ENCODE data around the gene RANBP9.
A peak's percentile ranks its signal among the peaks of the same experiment; 100 is the strongest.

Gene RANBP9

GRCh38 chr6:13629459-13630116 lies 82.0 kb downstream of the RANBP9 start:
- H3K27me3 ChIP-seq (ENCODE audit: control insufficient read depth in 3 of 3, insufficient read depth in 3 of 3, low read depth in 1 of 3, low read length in 3 of 3), result no peaks in the 10 kb centered on the region
- no peak overlapping the region for H4K91ac ChIP-seq (ENCODE audit: low read depth, low read length, poor library complexity)
- no peaks in the 10 kb centered on the region for H3K79me1 ChIP-seq (ENCODE audit: low read depth, low read length)
- no peaks in the 10 kb centered on the region for H3K9me3 ChIP-seq (replicated peaks in 1 of 2; ENCODE audit: control insufficient read depth in 2 of 2, insufficient read depth in 1 of 2, low read depth in 1 of 2, low read length in 2 of 2)
- H2AFZ ChIP-seq (ENCODE audit: low read length), result no peak overlapping the region
- DNase-seq (ENCODE audit: low spot score), result no peak
- WGBS, 2 donors (ENCODE audit: extremely low coverage in 2 of 2, insufficient read length in 2 of 2, insufficient replicate concordance in 1 of 2), result no CpG with 5 or more reads among the region's 4 CpGs
- H3K4me1 ChIP-seq (ENCODE audit: control insufficient read depth in 2 of 2, insufficient read depth in 1 of 2, low read depth in 1 of 2, low read length in 2 of 2), result peaks cover 0 to 5% of the 10 kb centered on the region in 2 donors
- no peak overlapping the region for H3K4me2 ChIP-seq (ENCODE audit: insufficient read depth, low read length, poor library complexity, severe bottlenecking)
- H2AK5ac ChIP-seq (ENCODE audit: low read depth, low read length), result no peak overlapping the region
- no peak overlapping the region for H3K4ac ChIP-seq (ENCODE audit: low read length)
- H4K8ac ChIP-seq (ENCODE audit: low read depth, low read length), result no peak overlapping the region
- no peak overlapping the region for H3K4me3 ChIP-seq (ENCODE audit: low read length in 2 of 2)
- no peak overlapping the region for H3K9ac ChIP-seq (ENCODE audit: low read depth, low read length, poor library complexity)
- no peak overlapping the region for H3K14ac ChIP-seq (ENCODE audit: low read length)
- no peak overlapping the region for H3K18ac ChIP-seq (ENCODE audit: low read length)
- no peak overlapping the region for H2BK120ac ChIP-seq (ENCODE audit: low read depth, low read length)
- peaks cover 6 to 94% of the 10 kb centered on the region in 2 donors for H3K36me3 ChIP-seq (replicated peaks in 1 of 2; ENCODE audit: control insufficient read depth in 2 of 2, insufficient read depth in 2 of 2, low read length in 2 of 2)
- H3K27ac ChIP-seq (replicated peaks; ENCODE audit: low read length), result no peak overlapping the region
- no peak overlapping the region for H2BK15ac ChIP-seq (ENCODE audit: low read length)
- H3K23ac ChIP-seq (ENCODE audit: low read depth, low read length, poor library complexity), result no peak overlapping the region
- no peak overlapping the region for H2BK5ac ChIP-seq (ENCODE audit: low read length)
- H2BK12ac ChIP-seq (ENCODE audit: low read length), result no peak overlapping the region

DNA sequence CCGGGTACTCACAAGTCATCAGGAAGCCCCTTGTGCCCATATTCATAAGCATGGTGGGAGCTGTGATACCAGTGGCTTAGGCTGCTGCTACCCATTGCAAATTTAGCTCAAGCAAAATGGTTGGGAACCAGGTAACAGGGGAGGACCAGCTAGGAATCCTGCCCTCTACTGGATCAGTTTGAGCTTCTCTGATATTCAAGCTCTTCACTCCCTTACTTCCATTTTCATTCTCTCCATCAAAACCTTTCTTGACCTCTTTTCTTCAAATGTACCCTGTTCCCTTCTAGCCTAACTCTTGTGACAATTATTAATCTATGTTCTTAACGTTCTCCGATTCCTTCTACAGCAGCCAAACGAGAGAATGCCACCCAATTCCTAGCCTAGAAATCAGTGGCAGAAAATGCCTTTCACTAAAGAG lies 86.8 kb downstream of the RANBP9 start:
- Histone ChIP-seq H3K79me1 (ENCODE audit: low read depth, low read length) (no peaks in the 10 kb centered on the region), H2BK120ac (ENCODE audit: low read depth, low read length) (no peak overlapping the region), H3K23ac (ENCODE audit: low read depth, low read length, poor library complexity) (no peak overlapping the region), H3K9me3 (replicated peaks in 1 of 2; ENCODE audit: control insufficient read depth in 2 of 2, insufficient read depth in 1 of 2, low read depth in 1 of 2, low read length in 2 of 2) (no peaks in the 10 kb centered on the region), H3K4me2 (ENCODE audit: insufficient read depth, low read length, poor library complexity, severe bottlenecking) (no peak overlapping the region), H3K4ac (ENCODE audit: low read length) (no peak overlapping the region), H2BK12ac (ENCODE audit: low read length) (no peak overlapping the region), H2BK5ac (ENCODE audit: low read length) (no peak overlapping the region), H2BK15ac (ENCODE audit: low read length) (no peak overlapping the region), H4K8ac (ENCODE audit: low read depth, low read length) (no peak overlapping the region), H3K27ac (replicated peaks; ENCODE audit: low read length) (no peak overlapping the region), H3K18ac (ENCODE audit: low read length) (no peak overlapping the region), H3K14ac (ENCODE audit: low read length) (no peak overlapping the region), H3K4me1 (ENCODE audit: control insufficient read depth in 2 of 2, insufficient read depth in 1 of 2, low read depth in 1 of 2, low read length in 2 of 2) (peaks cover 0 to 5% of the 10 kb centered on the region in 2 donors), H3K9ac (ENCODE audit: low read depth, low read length, poor library complexity) (no peak overlapping the region), H3K36me3 (replicated peaks in 1 of 2; ENCODE audit: control insufficient read depth in 2 of 2, insufficient read depth in 2 of 2, low read length in 2 of 2) (peaks cover 10 to 98% of the 10 kb centered on the region in 2 donors), H3K4me3 (ENCODE audit: low read length in 2 of 2) (no peak overlapping the region), H2AFZ (ENCODE audit: low read length) (no peak overlapping the region), H2AK5ac (ENCODE audit: low read depth, low read length) (no peak overlapping the region), H4K91ac (ENCODE audit: low read depth, low read length, poor library complexity) (no peak overlapping the region), H3K27me3 (ENCODE audit: control insufficient read depth in 3 of 3, insufficient read depth in 3 of 3, low read depth in 1 of 3, low read length in 3 of 3) (no peaks in the 10 kb centered on the region)
- no peak for DNase-seq (ENCODE audit: low spot score)
- no CpG with 5 or more reads among the region's 4 CpGs for WGBS, 2 donors (ENCODE audit: extremely low coverage in 2 of 2, insufficient read length in 2 of 2, insufficient replicate concordance in 1 of 2)

DNA sequence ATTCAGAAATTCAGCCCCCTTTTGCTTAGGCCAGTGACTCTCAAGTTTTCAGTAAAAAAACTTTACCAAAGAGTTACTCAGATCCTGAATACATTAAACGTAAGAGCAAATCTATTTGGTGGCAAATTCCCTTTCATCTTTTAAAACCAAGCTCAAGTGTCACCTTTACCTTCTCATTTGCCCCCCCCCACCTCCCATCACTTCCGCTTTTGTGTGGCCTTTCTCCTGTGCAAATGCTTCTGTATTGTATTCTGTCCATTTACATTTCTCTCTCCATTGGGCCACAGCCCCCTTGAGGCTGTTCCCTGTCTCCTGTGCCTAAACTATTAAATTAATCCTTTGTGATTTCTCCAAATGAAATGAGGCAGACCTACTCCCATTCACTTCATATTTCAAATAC lies 94.6 kb downstream of the RANBP9 start:
- no peak overlapping the region for H3K23ac ChIP-seq (ENCODE audit: low read depth, low read length, poor library complexity)
- no peak overlapping the region for H2BK5ac ChIP-seq (ENCODE audit: low read length)
- no peaks in the 10 kb centered on the region for H3K9me3 ChIP-seq (replicated peaks in 1 of 2; ENCODE audit: control insufficient read depth in 2 of 2, insufficient read depth in 1 of 2, low read depth in 1 of 2, low read length in 2 of 2)
- no peak overlapping the region for H3K4me3 ChIP-seq (ENCODE audit: low read length in 2 of 2)
- peaks cover 3% of the 10 kb centered on the region for H3K79me1 ChIP-seq (ENCODE audit: low read depth, low read length)
- no peak overlapping the region for H4K8ac ChIP-seq (ENCODE audit: low read depth, low read length)
- no peak for DNase-seq (ENCODE audit: low spot score)
- H2BK12ac ChIP-seq (ENCODE audit: low read length), result no peak overlapping the region
- no peak overlapping the region for H3K27ac ChIP-seq (replicated peaks; ENCODE audit: low read length)
- no peaks in the 10 kb centered on the region for H3K27me3 ChIP-seq (ENCODE audit: control insufficient read depth in 3 of 3, insufficient read depth in 3 of 3, low read depth in 1 of 3, low read length in 3 of 3)
- H3K14ac ChIP-seq (ENCODE audit: low read length), result no peak overlapping the region
- H2AK5ac ChIP-seq (ENCODE audit: low read depth, low read length), result no peak overlapping the region
- no CpG with 5 or more reads among the region's 2 CpGs for WGBS, 2 donors (ENCODE audit: extremely low coverage in 2 of 2, insufficient read length in 2 of 2, insufficient replicate concordance in 1 of 2)
- H3K36me3 ChIP-seq (replicated peaks in 1 of 2; ENCODE audit: control insufficient read depth in 2 of 2, insufficient read depth in 2 of 2, low read length in 2 of 2), result peaks cover 23 to 65% of the 10 kb centered on the region in 2 donors
- no peak overlapping the region for H2BK120ac ChIP-seq (ENCODE audit: low read depth, low read length)
- H3K4me1 ChIP-seq (ENCODE audit: control insufficient read depth in 2 of 2, insufficient read depth in 1 of 2, low read depth in 1 of 2, low read length in 2 of 2), result peaks cover 8 to 12% of the 10 kb centered on the region in 2 donors
- H3K4ac ChIP-seq (ENCODE audit: low read length), result no peak overlapping the region
- H4K91ac ChIP-seq (ENCODE audit: low read depth, low read length, poor library complexity), result no peak overlapping the region
- no peak overlapping the region for H3K9ac ChIP-seq (ENCODE audit: low read depth, low read length, poor library complexity)
- H3K4me2 ChIP-seq (ENCODE audit: insufficient read depth, low read length, poor library complexity, severe bottlenecking), result no peak overlapping the region
- no peak overlapping the region for H3K18ac ChIP-seq (ENCODE audit: low read length)
- no peak overlapping the region for H2BK15ac ChIP-seq (ENCODE audit: low read length)
- no peak overlapping the region for H2AFZ ChIP-seq (ENCODE audit: low read length)

DNA sequence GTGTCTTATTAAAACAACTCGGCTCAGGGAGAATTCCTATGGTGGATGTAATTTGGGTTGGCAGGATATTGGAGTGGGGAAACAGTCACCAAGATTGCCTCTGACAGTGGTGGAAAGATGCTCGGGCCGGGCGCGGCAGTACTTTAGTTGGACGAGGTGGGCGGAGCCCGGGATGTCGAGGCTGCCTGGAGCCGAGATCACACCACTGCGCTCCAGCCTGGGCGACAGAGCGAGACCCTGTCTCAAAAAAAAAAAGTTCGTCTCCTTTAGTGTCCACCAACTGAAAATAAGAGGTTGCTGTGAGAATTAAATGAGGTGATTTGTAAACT lies 95.9 kb downstream of the RANBP9 start:
- H2BK12ac ChIP-seq (ENCODE audit: low read length), result no peak overlapping the region
- peak overlapping the region; percentile 94 to 96 for H3K4me3 ChIP-seq (ENCODE audit: low read length in 2 of 2)
- peaks cover 3% of the 10 kb centered on the region for H3K79me1 ChIP-seq (ENCODE audit: low read depth, low read length)
- peak overlapping the region; percentile 93 for H3K18ac ChIP-seq (ENCODE audit: low read length)
- no peak overlapping the region for H3K27ac ChIP-seq (replicated peaks; ENCODE audit: low read length)
- no peak overlapping the region for H3K14ac ChIP-seq (ENCODE audit: low read length)
- H4K8ac ChIP-seq (ENCODE audit: low read depth, low read length), result peak overlapping the region; percentile 70
- H3K36me3 ChIP-seq (replicated peaks in 1 of 2; ENCODE audit: control insufficient read depth in 2 of 2, insufficient read depth in 2 of 2, low read length in 2 of 2), result peaks cover 20 to 52% of the 10 kb centered on the region in 2 donors
- no peak overlapping the region for H2BK120ac ChIP-seq (ENCODE audit: low read depth, low read length)
- no CpG with 5 or more reads among the region's 14 CpGs for WGBS, 2 donors (ENCODE audit: extremely low coverage in 2 of 2, insufficient read length in 2 of 2, insufficient replicate concordance in 1 of 2)
- peak overlapping the region; percentile 54 for H3K4me2 ChIP-seq (ENCODE audit: insufficient read depth, low read length, poor library complexity, severe bottlenecking)
- no peaks in the 10 kb centered on the region for H3K9me3 ChIP-seq (replicated peaks in 1 of 2; ENCODE audit: control insufficient read depth in 2 of 2, insufficient read depth in 1 of 2, low read depth in 1 of 2, low read length in 2 of 2)
- H3K9ac ChIP-seq (ENCODE audit: low read depth, low read length, poor library complexity), result no peak overlapping the region
- H4K91ac ChIP-seq (ENCODE audit: low read depth, low read length, poor library complexity), result no peak overlapping the region
- peak; percentile 24 for DNase-seq (ENCODE audit: low spot score)
- H2BK15ac ChIP-seq (ENCODE audit: low read length), result no peak overlapping the region
- peak overlapping the region; percentile 93 for H2BK5ac ChIP-seq (ENCODE audit: low read length)
- no peak overlapping the region for H3K4ac ChIP-seq (ENCODE audit: low read length)
- no peaks in the 10 kb centered on the region for H3K27me3 ChIP-seq (ENCODE audit: control insufficient read depth in 3 of 3, insufficient read depth in 3 of 3, low read depth in 1 of 3, low read length in 3 of 3)
- peak overlapping the region; percentile 97 for H2AFZ ChIP-seq (ENCODE audit: low read length)
- H2AK5ac ChIP-seq (ENCODE audit: low read depth, low read length), result no peak overlapping the region
- no peak overlapping the region for H3K23ac ChIP-seq (ENCODE audit: low read depth, low read length, poor library complexity)
- peaks cover 8 to 12% of the 10 kb centered on the region in 2 donors for H3K4me1 ChIP-seq (ENCODE audit: control insufficient read depth in 2 of 2, insufficient read depth in 1 of 2, low read depth in 1 of 2, low read length in 2 of 2)

Data from neuronal stem cell (in vitro differentiated cells).